DND-41 (cell line): Measurements from ENCODE around the gene MAN2A1.

Source experiments
- EZH2 ChIP-seq: IDR thresholded peaks from 3 replicates; pipeline ENCODE4 v1.6.1; 2012; ENCODE audit warnings: borderline replicate concordance, low read depth, mild to moderate bottlenecking, moderate library complexity, low read length, inconsistent platforms; ENCODE audit not compliant: severe bottlenecking
- TF ChIP-seq, protein P1 (sequence below): IDR thresholded peaks from 2 replicates; pipeline ENCODE4 v1.5.1; 2012; ENCODE audit warnings: borderline replicate concordance, low read length, moderate library complexity, mild to moderate bottlenecking; ENCODE audit not compliant: poor library complexity, severe bottlenecking; ENCODE audit errors: extremely low read depth

DNA sequence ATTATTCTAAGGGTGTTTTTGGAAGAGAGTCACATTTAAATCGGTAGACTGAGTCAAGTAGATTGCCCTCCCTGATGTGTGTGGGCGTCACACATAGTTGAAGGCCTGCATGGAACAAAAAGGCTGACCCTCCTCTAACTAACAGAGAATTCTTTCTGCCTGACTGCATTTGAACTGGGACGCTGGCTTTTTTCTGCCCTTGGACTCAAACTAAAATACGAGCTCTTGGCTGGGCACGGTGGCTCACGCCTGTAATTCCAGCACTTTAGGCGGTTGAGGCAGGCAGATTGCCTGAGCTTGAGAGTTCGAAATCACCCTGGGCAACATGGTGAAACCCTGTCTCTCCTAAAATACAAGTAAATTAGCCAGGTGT, 209.4 kb downstream of the MAN2A1 start:
- TF ChIP-seq, protein P1, sequence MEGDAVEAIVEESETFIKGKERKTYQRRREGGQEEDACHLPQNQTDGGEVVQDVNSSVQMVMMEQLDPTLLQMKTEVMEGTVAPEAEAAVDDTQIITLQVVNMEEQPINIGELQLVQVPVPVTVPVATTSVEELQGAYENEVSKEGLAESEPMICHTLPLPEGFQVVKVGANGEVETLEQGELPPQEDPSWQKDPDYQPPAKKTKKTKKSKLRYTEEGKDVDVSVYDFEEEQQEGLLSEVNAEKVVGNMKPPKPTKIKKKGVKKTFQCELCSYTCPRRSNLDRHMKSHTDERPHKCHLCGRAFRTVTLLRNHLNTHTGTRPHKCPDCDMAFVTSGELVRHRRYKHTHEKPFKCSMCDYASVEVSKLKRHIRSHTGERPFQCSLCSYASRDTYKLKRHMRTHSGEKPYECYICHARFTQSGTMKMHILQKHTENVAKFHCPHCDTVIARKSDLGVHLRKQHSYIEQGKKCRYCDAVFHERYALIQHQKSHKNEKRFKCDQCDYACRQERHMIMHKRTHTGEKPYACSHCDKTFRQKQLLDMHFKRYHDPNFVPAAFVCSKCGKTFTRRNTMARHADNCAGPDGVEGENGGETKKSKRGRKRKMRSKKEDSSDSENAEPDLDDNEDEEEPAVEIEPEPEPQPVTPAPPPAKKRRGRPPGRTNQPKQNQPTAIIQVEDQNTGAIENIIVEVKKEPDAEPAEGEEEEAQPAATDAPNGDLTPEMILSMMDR: no peak
- TF ChIP-seq EZH2: no peak
